H1 (cell line): ENCODE data around the gene RRBP1. TPM values are rescaled to one million over a fixed set of nuclear protein-coding genes. Genes with fewer than 3 reads are reported as not detected.

Experiments
- CTCF ChIA-PET: fragments of 300-600 bp; sonication (Branson Sonifier 250); formaldehyde crosslinking; loops from one replicate; lab custom pipeline; 2021; ENCODE audit not compliant: partially characterized antibody; lab: Charles Lee
- POLR2A ChIA-PET: fragments of 300-600 bp; sonication (Branson Sonifier 250); formaldehyde crosslinking; loops from one replicate; lab custom pipeline; 2021; ENCODE audit warnings: inconsistent platforms; ENCODE audit not compliant: partially characterized antibody; lab: Charles Lee
- DNase-seq, 2 experiments: peaks; one replicate each; pipeline versions ENCODE4 v3.0.0 to v3.0.0-alpha.2; 2010 to 2022; ENCODE audit warnings: low spot score in 2 of 2, low read depth in 1 of 2, mixed read lengths in 1 of 2
- FAIRE-seq: peaks from 2 replicates; lab custom pipeline; 2011; peaks lifted over from hg19 to GRCh38; lab: Jason Lieb, UNC
- H2AFZ ChIP-seq: 2 replicates; pipeline ENCODE4 v1.8.1; 2012; ENCODE audit warnings: low read length, inconsistent platforms
- H2AK5ac ChIP-seq: 2 replicates; pipeline ENCODE4 v1.6.1; 2013; ENCODE audit warnings: low read depth, low read length
- H2BK120ac ChIP-seq: replicated peaks from 2 replicates; pipeline ENCODE3; 2013; ENCODE audit warnings: low read depth, low read length, inconsistent platforms
- H2BK12ac ChIP-seq: 2 replicates; pipeline ENCODE4 v1.6.1; 2013; ENCODE audit warnings: low read depth, low read length
- H2BK15ac ChIP-seq: 2 replicates; pipeline ENCODE4 v1.6.1; 2013; ENCODE audit warnings: low read length
- H2BK20ac ChIP-seq: 2 replicates; pipeline ENCODE4 v1.6.1; 2013; ENCODE audit warnings: low read length
- H2BK5ac ChIP-seq: 2 replicates; pipeline ENCODE4 v1.6.1; 2013; ENCODE audit warnings: low read depth, low read length
- H3K14ac ChIP-seq: 2 replicates; pipeline ENCODE4 v1.6.1; 2013; ENCODE audit warnings: inconsistent platforms; ENCODE audit not compliant: insufficient read length
- H3K18ac ChIP-seq: 2 replicates; pipeline ENCODE4 v1.6.1; 2013; ENCODE audit warnings: low read length; ENCODE audit errors: extremely low read depth
- H3K23ac ChIP-seq: 2 replicates; pipeline ENCODE4 v1.6.1; 2013; ENCODE audit warnings: inconsistent platforms; ENCODE audit not compliant: insufficient read length
- H3K23me2 ChIP-seq: 2 replicates; pipeline ENCODE4 v1.6.1; 2013; ENCODE audit warnings: low read depth, low read length
- H3K27ac ChIP-seq: 2 replicates; pipeline ENCODE4 v1.6.1; 2011; ENCODE audit warnings: low read depth, low read length, inconsistent platforms
- H3K27me3 ChIP-seq, 4 experiments: replicated peaks in 1 of 4; 1 replicate in 1 of 4; 2 replicates in 3 of 4; pipeline versions ENCODE4 v1.6.1 to v1.8.1; 2011 to 2013; ENCODE audit warnings: low read length in 3 of 4, mild to moderate bottlenecking in 3 of 4, inconsistent platforms in 2 of 4, mixed read lengths in 2 of 4, moderate library complexity in 1 of 4; ENCODE audit not compliant: control insufficient read depth in 3 of 4, insufficient read depth in 3 of 4; ENCODE audit errors: extremely low read depth in 1 of 4
- H3K36me3 ChIP-seq, 4 experiments: 2 replicates each; pipeline versions ENCODE4 v1.6.1 to v1.8.1; 2011 to 2013; ENCODE audit warnings: mild to moderate bottlenecking in 4 of 4, low read length in 3 of 4, moderate library complexity in 2 of 4, control low read depth in 1 of 4, inconsistent platforms in 1 of 4; ENCODE audit not compliant: insufficient read depth in 4 of 4, control insufficient read depth in 2 of 4
- H3K4ac ChIP-seq: replicated peaks from 2 replicates; pipeline ENCODE3; 2013; ENCODE audit warnings: low read length, low read depth, mixed read lengths, inconsistent platforms; ENCODE audit not compliant: insufficient read length
- H3K4me1 ChIP-seq, 4 experiments: replicated peaks in 1 of 4; 1 replicate in 1 of 4; 2 replicates in 3 of 4; pipeline versions ENCODE4 v1.6.1 to v1.8.1; 2011 to 2013; ENCODE audit warnings: low read length in 3 of 4, inconsistent platforms in 2 of 4, mixed read lengths in 1 of 4; ENCODE audit not compliant: insufficient read depth in 4 of 4, control insufficient read depth in 3 of 4
- H3K4me2 ChIP-seq, 2 experiments: 2 replicates each; pipeline versions ENCODE4 v1.6.1 to v1.8.1; 2011 to 2013; ENCODE audit warnings: low read depth in 2 of 2, low read length in 2 of 2, control low read depth in 1 of 2, inconsistent platforms in 1 of 2, mild to moderate bottlenecking in 1 of 2; ENCODE audit not compliant: insufficient read depth in 1 of 2
- H3K4me3 ChIP-seq, 4 experiments: fragments of 200-600, 300-600 bp in 1 of 4; sonication (generic), shearing (Covaris generic), sonication (Bioruptor Twin) in 1 of 4; 2 replicates each; pipeline versions ENCODE4 v1.5.1 to v1.8.1; 2011 to 2016; ENCODE audit warnings: low read length in 4 of 4, low read depth in 3 of 4, control low read depth in 2 of 4, inconsistent platforms in 2 of 4, mild to moderate bottlenecking in 2 of 4, mixed read lengths in 1 of 4, moderate library complexity in 1 of 4; ENCODE audit not compliant: insufficient read depth in 2 of 4; ENCODE audit errors: extremely low read depth in 1 of 4
- H3K56ac ChIP-seq: replicated peaks from 2 replicates; pipeline ENCODE3; 2013; ENCODE audit warnings: low read depth, mild to moderate bottlenecking, mixed read lengths, low read length, inconsistent platforms; ENCODE audit not compliant: insufficient read length
- H3K79me1 ChIP-seq: 2 replicates; pipeline ENCODE4 v1.6.1; 2013; ENCODE audit warnings: low read depth, low read length, control low read depth
- H3K79me2 ChIP-seq, 2 experiments: 2 replicates each; pipeline versions ENCODE4 v1.6.1 to v1.8.1; 2012 to 2013; ENCODE audit warnings: low read length in 2 of 2, mild to moderate bottlenecking in 2 of 2, inconsistent platforms in 1 of 2; ENCODE audit not compliant: insufficient read depth in 2 of 2, control insufficient read depth in 1 of 2
- H3K9ac ChIP-seq, 4 experiments: replicated peaks in 1 of 4; 1 replicate in 1 of 4; 2 replicates in 3 of 4; pipeline versions ENCODE4 v1.6.1 to v1.8.1; 2011 to 2013; ENCODE audit warnings: low read depth in 3 of 4, low read length in 3 of 4, control low read depth in 2 of 4, mild to moderate bottlenecking in 2 of 4, moderate library complexity in 2 of 4, inconsistent platforms in 1 of 4; ENCODE audit errors: extremely low read depth in 1 of 4
- H3K9me3 ChIP-seq, 2 experiments: 2 replicates each; pipeline versions ENCODE4 v1.6.1 to v1.8.1; 2012 to 2013; ENCODE audit warnings: mild to moderate bottlenecking in 2 of 2, moderate library complexity in 2 of 2, control low read depth in 1 of 2, inconsistent platforms in 1 of 2, low read depth in 1 of 2, low read length in 1 of 2, mixed read lengths in 1 of 2; ENCODE audit not compliant: insufficient read depth in 2 of 2
- H4K20me1 ChIP-seq, 2 experiments: replicated peaks in 1 of 2; 2 replicates each; pipeline versions ENCODE3 to v1.8.1; 2011 to 2013; ENCODE audit warnings: inconsistent platforms in 2 of 2, low read length in 2 of 2, mild to moderate bottlenecking in 1 of 2; ENCODE audit not compliant: insufficient read depth in 2 of 2, control insufficient read depth in 1 of 2
- H4K5ac ChIP-seq: 2 replicates; pipeline ENCODE4 v1.6.1; 2013; ENCODE audit warnings: low read length, low read depth, mixed read lengths, inconsistent platforms; ENCODE audit not compliant: insufficient read length
- H4K8ac ChIP-seq: 2 replicates; pipeline ENCODE4 v1.8.0; 2013; ENCODE audit warnings: mild to moderate bottlenecking, moderate library complexity, low read length, inconsistent platforms; ENCODE audit not compliant: insufficient read depth; ENCODE audit errors: extremely low read depth
- H4K91ac ChIP-seq: replicated peaks from 2 replicates; pipeline ENCODE3; 2013; ENCODE audit warnings: low read length, mixed read lengths, inconsistent platforms; ENCODE audit not compliant: insufficient read length
- CHD1 ChIP-seq: IDR thresholded peaks from 2 replicates; pipeline ENCODE4 v1.6.1; 2012; ENCODE audit warnings: low read depth, low read length, improper control_type of control experiment
- WGBS, 2 experiments: shearing (Covaris generic) in 1 of 2; methylation state at CpG; one replicate each; pipeline versions ENCODE4 v1.1.6 to v1.1.7; 2013 to 2015; ENCODE audit warnings: low lambda C conversion rate in 2 of 2, mixed read lengths in 2 of 2, inconsistent platforms in 1 of 2, low coverage in 1 of 2, missing lambda C conversion rate in 1 of 2; ENCODE audit not compliant: insufficient replicate concordance in 2 of 2, insufficient coverage in 1 of 2, insufficient read length in 1 of 2; ENCODE audit errors: extremely low coverage in 1 of 2, missing lambda C conversion rate in 1 of 2; 5-methylcytosine and 5-hydroxymethylcytosine counted together
- polyA plus RNA-seq, 7 experiments: library from polyadenylated mRNA; depleted of rRNA in 3 of 7; stranded (reverse) in 5 of 7; unstranded in 2 of 7; fragments of >200 nt in 5 of 7; fragments of 200-250 nt in 2 of 7; gene quantifications; 1 replicate in 5 of 7; 2 replicates in 1 of 7; 4 replicates in 1 of 7; pipeline versions ENCODE4 v1.2.1 to v1.2.3, GENCODE V29; 2011 to 2013; ENCODE audit warnings: missing spikeins in 2 of 7, mixed read lengths in 2 of 7
- total RNA-seq: library from RNA; stranded (reverse); fragmentation: NEBNext Ultra II Directional; extraction: Animal tissue kit (Norgen Biotek cat#: 25700); gene quantifications from 2 replicates; pipeline ENCODE4 v1.2.1, GENCODE V29; 2021
- TF ChIP-seq, protein P1 (sequence below): IDR thresholded peaks from 2 replicates; pipeline ENCODE4 v1.6.1; 2011; ENCODE audit warnings: low read length, improper control_type of control experiment

Gene RRBP1
- total and polyA plus RNA-seq, 2 of the 8 experiments (the other 6 are each of a cell fraction or from before 2014, with no cell fraction given) = 15.9 to 157 TPM

DNA sequence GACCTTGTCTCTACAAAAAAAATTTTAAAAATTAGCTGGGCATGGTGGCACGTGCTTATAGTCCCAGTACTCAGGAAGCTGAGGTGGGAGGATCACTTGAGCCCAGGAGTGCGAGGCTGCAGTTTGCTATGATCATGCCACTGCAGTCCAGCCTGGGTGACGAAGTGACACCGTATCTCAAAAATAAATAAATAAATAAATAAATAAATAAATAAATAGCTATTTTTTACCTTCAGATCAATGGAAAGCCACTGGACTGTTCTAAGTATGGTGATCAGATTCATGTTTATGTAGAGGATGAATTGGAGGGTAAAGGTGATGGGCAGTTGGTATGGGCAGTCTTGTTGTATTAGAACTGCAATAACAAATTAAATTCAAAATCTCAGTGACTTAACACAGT, 88.1 kb downstream of the RRBP1 start:
- H4K5ac ChIP-seq = no peak overlapping the region
- no peak overlapping the region for H2BK5ac ChIP-seq
- peaks cover 6 to 94% of the 10 kb centered on the region in 2 experiments; a peak in 3 of 4 replicates for H3K79me2 ChIP-seq
- no peak overlapping the region for H3K23ac ChIP-seq
- H3K4ac ChIP-seq = no peak overlapping the region
- FAIRE-seq (no peak), DNase-seq (no peak)
- H2AK5ac ChIP-seq = no peak overlapping the region
- H2BK120ac ChIP-seq = no peak overlapping the region
- H2AFZ ChIP-seq = no peak overlapping the region
- TF ChIP-seq, protein P1, sequence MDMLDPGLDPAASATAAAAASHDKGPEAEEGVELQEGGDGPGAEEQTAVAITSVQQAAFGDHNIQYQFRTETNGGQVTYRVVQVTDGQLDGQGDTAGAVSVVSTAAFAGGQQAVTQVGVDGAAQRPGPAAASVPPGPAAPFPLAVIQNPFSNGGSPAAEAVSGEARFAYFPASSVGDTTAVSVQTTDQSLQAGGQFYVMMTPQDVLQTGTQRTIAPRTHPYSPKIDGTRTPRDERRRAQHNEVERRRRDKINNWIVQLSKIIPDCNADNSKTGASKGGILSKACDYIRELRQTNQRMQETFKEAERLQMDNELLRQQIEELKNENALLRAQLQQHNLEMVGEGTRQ = no peak
- TF ChIP-seq CHD1 = no peak
- no peak overlapping the region for H4K91ac ChIP-seq
- no peak overlapping the region for H3K4me2 ChIP-seq
- no peaks in the 10 kb centered on the region; a peak in 1 of 8 replicates for H3K36me3 ChIP-seq
- H3K27ac ChIP-seq = no peak overlapping the region
- no peak overlapping the region for H3K14ac ChIP-seq
- no peak overlapping the region for H4K8ac ChIP-seq
- H4K20me1 ChIP-seq = peaks cover 0 to 5% of the 10 kb centered on the region in 2 experiments
- no peak overlapping the region for H3K4me3 ChIP-seq
- POLR2A ChIA-PET = interaction anchor here (1.1 to 3.2 kb wide), 7 partner anchors 9 to 36 kb away, joined by 3 to 18 read pairs (median 4); partner anchors contain the start of gene DSTN
- H3K18ac ChIP-seq = no peak overlapping the region
- H3K23me2 ChIP-seq = no peaks in the 10 kb centered on the region
- no peak overlapping the region for H2BK12ac ChIP-seq
- no peak overlapping the region for H2BK15ac ChIP-seq
- CTCF ChIA-PET = interaction anchor here (0.7 to 2.5 kb wide), 10 partner anchors 8 to 671 kb away, joined by 3 to 13 read pairs (median 4); partner anchors contain the start of gene DSTN
- H3K27me3 ChIP-seq = no peaks in the 10 kb centered on the region
- no peaks in the 10 kb centered on the region for H3K9me3 ChIP-seq
- H3K56ac ChIP-seq = no peak overlapping the region
- H2BK20ac ChIP-seq = no peak overlapping the region
- no peak overlapping the region for H3K9ac ChIP-seq
- 87% methylated on average over 4 of the region's 4 CpGs; no CpG with 5 or more reads in 1 of the 2 experiments for WGBS, 2 experiments
- H3K79me1 ChIP-seq = peaks cover 11% of the 10 kb centered on the region
- peaks cover 0 to 13% (median 3%) of the 10 kb centered on the region in 4 experiments; a peak in 4 of 7 replicates for H3K4me1 ChIP-seq
